ENCODE measurements around the gene CLSTN2.

DNA sequence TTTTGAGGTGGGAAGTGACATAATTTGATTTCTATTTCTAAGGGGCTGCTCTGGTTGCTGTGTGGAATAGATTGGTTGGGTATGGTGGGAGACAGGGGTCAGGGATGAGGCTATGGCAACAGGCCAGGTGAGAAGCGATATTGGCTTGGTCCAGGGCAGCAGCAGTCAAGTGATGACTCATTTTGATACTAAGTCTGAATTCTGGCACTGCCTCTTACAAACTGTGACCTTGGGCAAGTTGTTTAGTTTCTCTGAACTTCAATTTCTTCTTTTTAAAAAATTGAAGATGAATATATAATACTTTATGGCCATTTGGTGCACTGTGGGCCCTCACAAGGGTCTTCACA, 40.4 kb upstream of the CLSTN2 start:
- TF ChIP-seq, protein P1, sequence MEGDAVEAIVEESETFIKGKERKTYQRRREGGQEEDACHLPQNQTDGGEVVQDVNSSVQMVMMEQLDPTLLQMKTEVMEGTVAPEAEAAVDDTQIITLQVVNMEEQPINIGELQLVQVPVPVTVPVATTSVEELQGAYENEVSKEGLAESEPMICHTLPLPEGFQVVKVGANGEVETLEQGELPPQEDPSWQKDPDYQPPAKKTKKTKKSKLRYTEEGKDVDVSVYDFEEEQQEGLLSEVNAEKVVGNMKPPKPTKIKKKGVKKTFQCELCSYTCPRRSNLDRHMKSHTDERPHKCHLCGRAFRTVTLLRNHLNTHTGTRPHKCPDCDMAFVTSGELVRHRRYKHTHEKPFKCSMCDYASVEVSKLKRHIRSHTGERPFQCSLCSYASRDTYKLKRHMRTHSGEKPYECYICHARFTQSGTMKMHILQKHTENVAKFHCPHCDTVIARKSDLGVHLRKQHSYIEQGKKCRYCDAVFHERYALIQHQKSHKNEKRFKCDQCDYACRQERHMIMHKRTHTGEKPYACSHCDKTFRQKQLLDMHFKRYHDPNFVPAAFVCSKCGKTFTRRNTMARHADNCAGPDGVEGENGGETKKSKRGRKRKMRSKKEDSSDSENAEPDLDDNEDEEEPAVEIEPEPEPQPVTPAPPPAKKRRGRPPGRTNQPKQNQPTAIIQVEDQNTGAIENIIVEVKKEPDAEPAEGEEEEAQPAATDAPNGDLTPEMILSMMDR (conservative IDR thresholded peaks at IDR 0.05), result no peak
- no peak for TF ChIP-seq EZH2 (IDR thresholded peaks at IDR 0.05; ENCODE audit: low read depth)

Measured in PC-9 (cell line).